ENCODE data around the gene IGFLR1. TPM values are rescaled to one million over a fixed set of nuclear protein-coding genes. Genes with fewer than 3 reads are reported as not detected.

Gene IGFLR1
- total and polyA plus RNA-seq, 9 of the 15 experiments (the other 6 are each of a cell fraction or from before 2014, with no cell fraction given) = 1.0 to 14.3 (median 4.6) TPM

GRCh38 chr19:35745328-35746086 is 3.3 kb upstream of the IGFLR1 start, which contains the start of the genes PSENEN and U2AF1L4 (continued):
- peak; percentile 85 for TF ChIP-seq JUND (IDR thresholded peaks at IDR 0.05; ENCODE audit: borderline replicate concordance, low read depth, low read length)
- TF ChIP-seq JUND (tag; IDR thresholded peaks at IDR 0.05; ENCODE audit: borderline replicate concordance, low read depth, low read length) = peak; percentile 85; the same call in 1 of the 3 replicates
- no peak for TF ChIP-seq NR0B1 (IDR thresholded peaks at IDR 0.05; ENCODE audit: partially characterized antibody)
- no peak for TF ChIP-seq ETS2 (tag; IDR thresholded peaks at IDR 0.05; ENCODE audit: borderline replicate concordance, poor library complexity, severe bottlenecking)
- TF ChIP-seq EGR1 (conservative IDR thresholded peaks at IDR 0.05) = peak; percentile 83
- no peak for TF ChIP-seq ELK3 (CRISPR knock-in tag; IDR thresholded peaks at IDR 0.05)
- TF ChIP-seq ZNF175 (CRISPR knock-in tag; IDR thresholded peaks at IDR 0.05; ENCODE audit: low read depth) = no peak
- no peak for TF ChIP-seq FOXA3 (CRISPR knock-in tag; conservative IDR thresholded peaks at IDR 0.05 in 1 of 2, IDR thresholded peaks at IDR 0.05 in 1 of 2)
- TF ChIP-seq JUNB (CRISPR knock-in tag; conservative IDR thresholded peaks at IDR 0.05) = no peak
- TF ChIP-seq RREB1 (CRISPR knock-in tag; IDR thresholded peaks at IDR 0.05) = no peak
- no peak for TF ChIP-seq PPARD (CRISPR knock-in tag; IDR thresholded peaks at IDR 0.05)
- TF ChIP-seq MCM2 (IDR thresholded peaks at IDR 0.05; ENCODE audit: low read depth) = no peak
- TF ChIP-seq XRCC4 (IDR thresholded peaks at IDR 0.05; ENCODE audit: extremely low read depth, insufficient read depth, insufficient read length) = no peak
- no peak for TF ChIP-seq MEF2D (tag; conservative IDR thresholded peaks at IDR 0.05; ENCODE audit: low read depth)
- no peak for TF ChIP-seq MED1 (CRISPR knock-in tag; IDR thresholded peaks at IDR 0.05; ENCODE audit: borderline replicate concordance)
- peak; percentile 59 for TF ChIP-seq TBP (optimal IDR thresholded peaks at IDR 0.05; ENCODE audit: low read depth, low read length)
- TF ChIP-seq SMAD2 (IDR thresholded peaks at IDR 0.05; ENCODE audit: low read depth, low read length) = no peak
- no peak for TF ChIP-seq NFE2L1 (tag; IDR thresholded peaks at IDR 0.05; ENCODE audit: borderline replicate concordance, low read depth)
